H1 (cell line): Measurements from ENCODE around the gene RALGAPB. TPM values are rescaled to one million over a fixed set of nuclear protein-coding genes. Genes with fewer than 3 reads are reported as not detected.

Experiments
- CTCF ChIA-PET: fragments of 300-600 bp; sonication (Branson Sonifier 250); formaldehyde crosslinking; loops from one replicate; lab custom pipeline; 2021; ENCODE audit not compliant: partially characterized antibody; lab: Charles Lee
- POLR2A ChIA-PET: fragments of 300-600 bp; sonication (Branson Sonifier 250); formaldehyde crosslinking; loops from one replicate; lab custom pipeline; 2021; ENCODE audit warnings: inconsistent platforms; ENCODE audit not compliant: partially characterized antibody; lab: Charles Lee
- DNase-seq, 2 experiments: peaks; one replicate each; pipeline versions ENCODE4 v3.0.0 to v3.0.0-alpha.2; 2010 to 2022; ENCODE audit warnings: low spot score in 2 of 2, low read depth in 1 of 2, mixed read lengths in 1 of 2
- FAIRE-seq: peaks from 2 replicates; lab custom pipeline; 2011; peaks lifted over from hg19 to GRCh38; lab: Jason Lieb, UNC
- H2AFZ ChIP-seq: 2 replicates; pipeline ENCODE4 v1.8.1; 2012; ENCODE audit warnings: low read length, inconsistent platforms
- H2AK5ac ChIP-seq: 2 replicates; pipeline ENCODE4 v1.6.1; 2013; ENCODE audit warnings: low read depth, low read length
- H2BK120ac ChIP-seq: replicated peaks from 2 replicates; pipeline ENCODE3; 2013; ENCODE audit warnings: low read depth, low read length, inconsistent platforms
- H2BK12ac ChIP-seq: 2 replicates; pipeline ENCODE4 v1.6.1; 2013; ENCODE audit warnings: low read depth, low read length
- H2BK15ac ChIP-seq: 2 replicates; pipeline ENCODE4 v1.6.1; 2013; ENCODE audit warnings: low read length
- H2BK20ac ChIP-seq: 2 replicates; pipeline ENCODE4 v1.6.1; 2013; ENCODE audit warnings: low read length
- H2BK5ac ChIP-seq: 2 replicates; pipeline ENCODE4 v1.6.1; 2013; ENCODE audit warnings: low read depth, low read length
- H3K14ac ChIP-seq: 2 replicates; pipeline ENCODE4 v1.6.1; 2013; ENCODE audit warnings: inconsistent platforms; ENCODE audit not compliant: insufficient read length
- H3K18ac ChIP-seq: 2 replicates; pipeline ENCODE4 v1.6.1; 2013; ENCODE audit warnings: low read length; ENCODE audit errors: extremely low read depth
- H3K23ac ChIP-seq: 2 replicates; pipeline ENCODE4 v1.6.1; 2013; ENCODE audit warnings: inconsistent platforms; ENCODE audit not compliant: insufficient read length
- H3K23me2 ChIP-seq: 2 replicates; pipeline ENCODE4 v1.6.1; 2013; ENCODE audit warnings: low read depth, low read length
- H3K27ac ChIP-seq: 2 replicates; pipeline ENCODE4 v1.6.1; 2011; ENCODE audit warnings: low read depth, low read length, inconsistent platforms
- H3K27me3 ChIP-seq, 4 experiments: replicated peaks in 1 of 4; 1 replicate in 1 of 4; 2 replicates in 3 of 4; pipeline versions ENCODE4 v1.6.1 to v1.8.1; 2011 to 2013; ENCODE audit warnings: low read length in 3 of 4, mild to moderate bottlenecking in 3 of 4, inconsistent platforms in 2 of 4, mixed read lengths in 2 of 4, moderate library complexity in 1 of 4; ENCODE audit not compliant: control insufficient read depth in 3 of 4, insufficient read depth in 3 of 4; ENCODE audit errors: extremely low read depth in 1 of 4
- H3K36me3 ChIP-seq, 4 experiments: 2 replicates each; pipeline versions ENCODE4 v1.6.1 to v1.8.1; 2011 to 2013; ENCODE audit warnings: mild to moderate bottlenecking in 4 of 4, low read length in 3 of 4, moderate library complexity in 2 of 4, control low read depth in 1 of 4, inconsistent platforms in 1 of 4; ENCODE audit not compliant: insufficient read depth in 4 of 4, control insufficient read depth in 2 of 4
- H3K4ac ChIP-seq: replicated peaks from 2 replicates; pipeline ENCODE3; 2013; ENCODE audit warnings: low read length, low read depth, mixed read lengths, inconsistent platforms; ENCODE audit not compliant: insufficient read length
- H3K4me1 ChIP-seq, 4 experiments: replicated peaks in 1 of 4; 1 replicate in 1 of 4; 2 replicates in 3 of 4; pipeline versions ENCODE4 v1.6.1 to v1.8.1; 2011 to 2013; ENCODE audit warnings: low read length in 3 of 4, inconsistent platforms in 2 of 4, mixed read lengths in 1 of 4; ENCODE audit not compliant: insufficient read depth in 4 of 4, control insufficient read depth in 3 of 4
- H3K4me2 ChIP-seq, 2 experiments: 2 replicates each; pipeline versions ENCODE4 v1.6.1 to v1.8.1; 2011 to 2013; ENCODE audit warnings: low read depth in 2 of 2, low read length in 2 of 2, control low read depth in 1 of 2, inconsistent platforms in 1 of 2, mild to moderate bottlenecking in 1 of 2; ENCODE audit not compliant: insufficient read depth in 1 of 2
- H3K4me3 ChIP-seq, 4 experiments: fragments of 200-600, 300-600 bp in 1 of 4; sonication (generic), shearing (Covaris generic), sonication (Bioruptor Twin) in 1 of 4; 2 replicates each; pipeline versions ENCODE4 v1.5.1 to v1.8.1; 2011 to 2016; ENCODE audit warnings: low read length in 4 of 4, low read depth in 3 of 4, control low read depth in 2 of 4, inconsistent platforms in 2 of 4, mild to moderate bottlenecking in 2 of 4, mixed read lengths in 1 of 4, moderate library complexity in 1 of 4; ENCODE audit not compliant: insufficient read depth in 2 of 4; ENCODE audit errors: extremely low read depth in 1 of 4
- H3K56ac ChIP-seq: replicated peaks from 2 replicates; pipeline ENCODE3; 2013; ENCODE audit warnings: low read depth, mild to moderate bottlenecking, mixed read lengths, low read length, inconsistent platforms; ENCODE audit not compliant: insufficient read length
- H3K79me1 ChIP-seq: 2 replicates; pipeline ENCODE4 v1.6.1; 2013; ENCODE audit warnings: low read depth, low read length, control low read depth
- H3K79me2 ChIP-seq, 2 experiments: 2 replicates each; pipeline versions ENCODE4 v1.6.1 to v1.8.1; 2012 to 2013; ENCODE audit warnings: low read length in 2 of 2, mild to moderate bottlenecking in 2 of 2, inconsistent platforms in 1 of 2; ENCODE audit not compliant: insufficient read depth in 2 of 2, control insufficient read depth in 1 of 2
- H3K9ac ChIP-seq, 4 experiments: replicated peaks in 1 of 4; 1 replicate in 1 of 4; 2 replicates in 3 of 4; pipeline versions ENCODE4 v1.6.1 to v1.8.1; 2011 to 2013; ENCODE audit warnings: low read depth in 3 of 4, low read length in 3 of 4, control low read depth in 2 of 4, mild to moderate bottlenecking in 2 of 4, moderate library complexity in 2 of 4, inconsistent platforms in 1 of 4; ENCODE audit errors: extremely low read depth in 1 of 4
- H3K9me3 ChIP-seq, 2 experiments: 2 replicates each; pipeline versions ENCODE4 v1.6.1 to v1.8.1; 2012 to 2013; ENCODE audit warnings: mild to moderate bottlenecking in 2 of 2, moderate library complexity in 2 of 2, control low read depth in 1 of 2, inconsistent platforms in 1 of 2, low read depth in 1 of 2, low read length in 1 of 2, mixed read lengths in 1 of 2; ENCODE audit not compliant: insufficient read depth in 2 of 2
- H4K20me1 ChIP-seq, 2 experiments: replicated peaks in 1 of 2; 2 replicates each; pipeline versions ENCODE3 to v1.8.1; 2011 to 2013; ENCODE audit warnings: inconsistent platforms in 2 of 2, low read length in 2 of 2, mild to moderate bottlenecking in 1 of 2; ENCODE audit not compliant: insufficient read depth in 2 of 2, control insufficient read depth in 1 of 2
- H4K5ac ChIP-seq: 2 replicates; pipeline ENCODE4 v1.6.1; 2013; ENCODE audit warnings: low read length, low read depth, mixed read lengths, inconsistent platforms; ENCODE audit not compliant: insufficient read length
- H4K8ac ChIP-seq: 2 replicates; pipeline ENCODE4 v1.8.0; 2013; ENCODE audit warnings: mild to moderate bottlenecking, moderate library complexity, low read length, inconsistent platforms; ENCODE audit not compliant: insufficient read depth; ENCODE audit errors: extremely low read depth
- H4K91ac ChIP-seq: replicated peaks from 2 replicates; pipeline ENCODE3; 2013; ENCODE audit warnings: low read length, mixed read lengths, inconsistent platforms; ENCODE audit not compliant: insufficient read length
- ASH2L ChIP-seq: fragments of 200-600, 300-600 bp; sonication (generic); IDR thresholded peaks from one replicate; pipeline ENCODE4 v1.7.1; 2017; ENCODE audit warnings: low read length
- CEBPB ChIP-seq: IDR thresholded peaks from 2 replicates; pipeline ENCODE4 v1.6.1; 2012; ENCODE audit warnings: low read depth, low read length
- E2F6 ChIP-seq: IDR thresholded peaks from 2 replicates; pipeline ENCODE4 v1.6.1; 2012; ENCODE audit warnings: inconsistent platforms
- HDAC2 ChIP-seq, 2 experiments: fragments of 300-600 bp in 1 of 2; sonication (generic) in 1 of 2; IDR thresholded peaks; 2 replicates each; pipeline ENCODE4 v1.6.1; 2011 to 2012; ENCODE audit warnings: low read depth in 2 of 2, low read length in 2 of 2, mild to moderate bottlenecking in 2 of 2, moderate library complexity in 2 of 2, borderline replicate concordance in 1 of 2, inconsistent platforms in 1 of 2
- NRF1 ChIP-seq: IDR thresholded peaks from 2 replicates; pipeline ENCODE4 v1.6.1; 2011; ENCODE audit warnings: mild to moderate bottlenecking, low read depth, low read length, improper control_type of control experiment
- WGBS, 2 experiments: shearing (Covaris generic) in 1 of 2; methylation state at CpG; one replicate each; pipeline versions ENCODE4 v1.1.6 to v1.1.7; 2013 to 2015; ENCODE audit warnings: low lambda C conversion rate in 2 of 2, mixed read lengths in 2 of 2, inconsistent platforms in 1 of 2, low coverage in 1 of 2, missing lambda C conversion rate in 1 of 2; ENCODE audit not compliant: insufficient replicate concordance in 2 of 2, insufficient coverage in 1 of 2, insufficient read length in 1 of 2; ENCODE audit errors: extremely low coverage in 1 of 2, missing lambda C conversion rate in 1 of 2; 5-methylcytosine and 5-hydroxymethylcytosine counted together
- polyA plus RNA-seq, 7 experiments: library from polyadenylated mRNA; depleted of rRNA in 3 of 7; stranded (reverse) in 5 of 7; unstranded in 2 of 7; fragments of >200 nt in 5 of 7; fragments of 200-250 nt in 2 of 7; gene quantifications; 1 replicate in 5 of 7; 2 replicates in 1 of 7; 4 replicates in 1 of 7; pipeline versions ENCODE4 v1.2.1 to v1.2.3, GENCODE V29; 2011 to 2013; ENCODE audit warnings: missing spikeins in 2 of 7, mixed read lengths in 2 of 7
- total RNA-seq: library from RNA; stranded (reverse); fragmentation: NEBNext Ultra II Directional; extraction: Animal tissue kit (Norgen Biotek cat#: 25700); gene quantifications from 2 replicates; pipeline ENCODE4 v1.2.1, GENCODE V29; 2021

The RALGAPB gene
- total and polyA plus RNA-seq, 2 of the 8 experiments (the other 6 are each of a cell fraction or from before 2014, with no cell fraction given): 10.6 to 35.1 TPM

GRCh38 chr20:38538789-38539188 lies 66.1 kb downstream of the RALGAPB start:
- WGBS, 2 experiments: 97% methylated on average over 2 of the region's 2 CpGs; no CpG with 5 or more reads in 1 of the 2 experiments
- TF ChIP-seq HDAC2 (IDR thresholded peaks at IDR 0.05; ENCODE audit: borderline replicate concordance in 1 of 2, low read depth in 2 of 2, low read length in 2 of 2) (no peak), CEBPB (no peak), NRF1 (no peak), ASH2L (no peak), E2F6 (no peak)

More at GRCh38 chr20:38538789-38539188, 66.1 kb downstream of the RALGAPB start:
- no peak overlapping the region for H2BK20ac ChIP-seq
- H3K56ac ChIP-seq: no peak overlapping the region
- FAIRE-seq (no peak), DNase-seq (no peak)
- H3K9ac ChIP-seq: no peak overlapping the region
- no peaks in the 10 kb centered on the region for H3K27me3 ChIP-seq
- no peaks in the 10 kb centered on the region for H3K79me1 ChIP-seq
- no peak overlapping the region for H2BK120ac ChIP-seq
- H3K79me2 ChIP-seq: no peaks in the 10 kb centered on the region
- CTCF ChIA-PET: interaction anchor here (0.7 to 1.7 kb wide), 4 partner anchors 12 to 201 kb away, joined by 3 to 4 read pairs (median 4); partner anchors contain the start of gene SNHG17
- H4K8ac ChIP-seq: no peak overlapping the region; the same call in 1 of the 2 replicates
- H3K23me2 ChIP-seq: no peaks in the 10 kb centered on the region; the same call in 1 of the 2 replicates
- H4K20me1 ChIP-seq: peaks cover 2% of the 10 kb centered on the region in 2 experiments
- H3K23ac ChIP-seq: no peak overlapping the region
- no peak overlapping the region for H2BK15ac ChIP-seq
- H3K9me3 ChIP-seq: no peaks in the 10 kb centered on the region
- H3K4me3 ChIP-seq: no peak overlapping the region
- no peak overlapping the region for H4K91ac ChIP-seq
- no peak overlapping the region for H3K4me2 ChIP-seq
- H3K27ac ChIP-seq: no peak overlapping the region
- H2AK5ac ChIP-seq: no peak overlapping the region
- H3K4me1 ChIP-seq: no peaks in the 10 kb centered on the region
- H3K4ac ChIP-seq: no peak overlapping the region
- POLR2A ChIA-PET: no interaction called here
- H3K14ac ChIP-seq: no peak overlapping the region
- peaks cover 4 to 65% (median 40%) of the 10 kb centered on the region in 4 experiments; a peak in 7 of 8 replicates for H3K36me3 ChIP-seq
- H2BK12ac ChIP-seq: no peak overlapping the region
- no peak overlapping the region for H2BK5ac ChIP-seq
- no peak overlapping the region for H2AFZ ChIP-seq
- no peak overlapping the region for H3K18ac ChIP-seq
- H4K5ac ChIP-seq: no peak overlapping the region
